Measurements from ENCODE around the gene DSCAM. TPM values are rescaled to one million over a fixed set of nuclear protein-coding genes. Genes with fewer than 3 reads are reported as not detected.

DSCAM gene
- total RNA-seq, 4 donors from 2014 or later: 0.04 to 0.06 TPM; not detected in 2

- no peak overlapping the region for H3K27ac ChIP-seq
- DNase-seq: no peak
- H3K27me3 ChIP-seq: no peaks in the 10 kb centered on the region
- no peaks in the 10 kb centered on the region for H3K4me1 ChIP-seq
- WGBS, 2 donors: 14% methylated on average over 2 of the region's 2 CpGs
- intact Hi-C loops (cut with DNase I): no loop called here
- H3K9me3 ChIP-seq: no peaks in the 10 kb centered on the region
- no peak overlapping the region for H3K4me3 ChIP-seq
- H3K36me3 ChIP-seq: no peaks in the 10 kb centered on the region
- TF ChIP-seq POLR2A (IDR thresholded peaks at IDR 0.05): no peak
- TF ChIP-seq, protein P1, sequence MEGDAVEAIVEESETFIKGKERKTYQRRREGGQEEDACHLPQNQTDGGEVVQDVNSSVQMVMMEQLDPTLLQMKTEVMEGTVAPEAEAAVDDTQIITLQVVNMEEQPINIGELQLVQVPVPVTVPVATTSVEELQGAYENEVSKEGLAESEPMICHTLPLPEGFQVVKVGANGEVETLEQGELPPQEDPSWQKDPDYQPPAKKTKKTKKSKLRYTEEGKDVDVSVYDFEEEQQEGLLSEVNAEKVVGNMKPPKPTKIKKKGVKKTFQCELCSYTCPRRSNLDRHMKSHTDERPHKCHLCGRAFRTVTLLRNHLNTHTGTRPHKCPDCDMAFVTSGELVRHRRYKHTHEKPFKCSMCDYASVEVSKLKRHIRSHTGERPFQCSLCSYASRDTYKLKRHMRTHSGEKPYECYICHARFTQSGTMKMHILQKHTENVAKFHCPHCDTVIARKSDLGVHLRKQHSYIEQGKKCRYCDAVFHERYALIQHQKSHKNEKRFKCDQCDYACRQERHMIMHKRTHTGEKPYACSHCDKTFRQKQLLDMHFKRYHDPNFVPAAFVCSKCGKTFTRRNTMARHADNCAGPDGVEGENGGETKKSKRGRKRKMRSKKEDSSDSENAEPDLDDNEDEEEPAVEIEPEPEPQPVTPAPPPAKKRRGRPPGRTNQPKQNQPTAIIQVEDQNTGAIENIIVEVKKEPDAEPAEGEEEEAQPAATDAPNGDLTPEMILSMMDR (IDR thresholded peaks at IDR 0.05): no peak
Observed at GRCh38 chr21:40752125-40752524, 94.8 kb downstream of the DSCAM start.

DNA sequence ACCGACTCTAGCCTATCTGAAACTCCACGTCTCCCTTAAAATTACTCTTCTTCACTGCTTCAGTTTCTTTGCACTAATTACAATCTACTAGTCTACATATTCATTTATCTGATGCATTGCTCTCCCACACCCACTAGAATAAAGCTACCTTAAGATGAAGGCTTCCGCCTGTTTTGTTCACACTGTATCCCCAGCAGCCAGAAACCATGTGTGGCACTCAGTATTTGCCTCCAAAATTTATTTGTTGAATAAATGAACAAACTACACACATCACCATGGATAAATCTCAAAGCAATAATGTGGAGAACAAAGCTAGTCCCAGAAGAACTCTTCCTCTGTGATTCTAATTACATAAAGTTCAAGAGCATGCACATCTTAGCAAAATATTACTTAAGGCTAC is 95.7 kb downstream of the DSCAM start:
- Histone ChIP-seq H3K27ac (no peak overlapping the region), H3K4me1 (no peaks in the 10 kb centered on the region), H3K27me3 (no peaks in the 10 kb centered on the region), H3K4me3 (no peak overlapping the region), H3K9me3 (no peaks in the 10 kb centered on the region), H3K36me3 (no peaks in the 10 kb centered on the region)
- TF ChIP-seq POLR2A (IDR thresholded peaks at IDR 0.05): no peak
- TF ChIP-seq, protein P1 (IDR thresholded peaks at IDR 0.05): no peak
- no peak for DNase-seq
- intact Hi-C loops (cut with DNase I): no loop called here
- 85 to 92% methylated on average over 3 of the region's 3 CpGs for WGBS, 2 donors

DNA sequence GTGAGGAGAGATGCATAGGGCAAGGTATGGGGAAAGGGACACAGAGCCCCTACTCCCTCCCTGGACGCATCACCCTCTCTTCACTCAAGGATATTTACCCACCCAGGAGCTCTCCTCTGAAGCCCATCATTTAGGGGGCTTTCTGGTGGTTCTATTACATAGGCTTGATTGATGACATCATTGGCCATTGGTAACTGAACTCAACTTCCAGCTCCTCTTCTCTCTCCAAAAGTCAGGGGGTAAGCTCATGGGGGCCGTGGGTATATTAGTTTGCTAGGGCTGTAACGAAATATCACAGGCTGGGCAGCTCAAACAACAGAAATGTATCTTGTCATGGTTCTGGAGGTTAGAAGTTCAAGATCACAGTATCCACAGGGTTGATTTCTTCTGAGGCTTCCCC is 110.8 kb downstream of the DSCAM start:
- Histone ChIP-seq H3K4me3 (no peak overlapping the region), H3K4me1 (no peaks in the 10 kb centered on the region), H3K36me3 (no peaks in the 10 kb centered on the region), H3K27ac (no peak overlapping the region), H3K27me3 (no peaks in the 10 kb centered on the region), H3K9me3 (no peaks in the 10 kb centered on the region)
- TF ChIP-seq, protein P1 (IDR thresholded peaks at IDR 0.05): no peak
- TF ChIP-seq POLR2A (IDR thresholded peaks at IDR 0.05): no peak
- no peak for DNase-seq
- intact Hi-C loops (cut with DNase I): no loop called here
- WGBS, 2 donors: 44 to 45% methylated on average over 2 to 3 of the region's 3 CpGs

DNA sequence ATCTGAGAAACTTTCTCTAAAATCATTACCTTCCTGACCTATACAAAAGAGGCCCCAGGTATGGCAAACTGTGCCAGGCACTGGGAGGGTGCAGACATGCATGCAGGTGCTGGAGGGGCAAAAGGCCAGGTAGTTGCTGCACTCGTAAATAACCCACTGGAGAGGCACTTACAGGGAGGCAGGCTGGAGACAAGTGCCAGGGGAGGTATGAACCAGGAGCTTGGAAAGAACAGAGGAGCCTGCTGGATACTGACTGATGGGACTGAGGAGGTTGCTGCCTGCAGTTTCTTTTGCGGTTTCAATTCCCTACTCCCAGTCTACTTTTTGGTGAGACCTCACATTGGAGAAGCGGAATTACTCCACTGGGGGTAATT is 113.9 kb downstream of the DSCAM start:
- H3K27me3 ChIP-seq: no peaks in the 10 kb centered on the region
- H3K4me1 ChIP-seq: no peaks in the 10 kb centered on the region
- intact Hi-C loops (cut with DNase I): no loop called here
- DNase-seq: no peak
- no peaks in the 10 kb centered on the region for H3K9me3 ChIP-seq
- TF ChIP-seq, protein P1 (IDR thresholded peaks at IDR 0.05): no peak
- TF ChIP-seq POLR2A (IDR thresholded peaks at IDR 0.05): no peak
- no peak overlapping the region for H3K27ac ChIP-seq
- 71 to 84% methylated on average over 3 of the region's 3 CpGs for WGBS, 2 donors
- no peak overlapping the region for H3K4me3 ChIP-seq
- no peaks in the 10 kb centered on the region for H3K36me3 ChIP-seq

- no peaks in the 10 kb centered on the region for H3K36me3 ChIP-seq
- no peak overlapping the region for H3K27ac ChIP-seq
- no peak for TF ChIP-seq POLR2A (IDR thresholded peaks at IDR 0.05)
- TF ChIP-seq, protein P1 (IDR thresholded peaks at IDR 0.05): no peak
- 56 to 62% methylated on average over 4 of the region's 4 CpGs for WGBS, 2 donors
- H3K27me3 ChIP-seq: no peaks in the 10 kb centered on the region
- DNase-seq: no peak
- intact Hi-C loops (cut with DNase I): no loop called here
- no peaks in the 10 kb centered on the region for H3K4me1 ChIP-seq
- H3K9me3 ChIP-seq: no peaks in the 10 kb centered on the region
- H3K4me3 ChIP-seq: no peak overlapping the region
Observed at GRCh38 chr21:40732253-40733023, 114.5 kb downstream of the DSCAM start.
